Astrocyte (in vitro differentiated cells and primary cell): Measurements from ENCODE around the gene CGA. TPM values are rescaled to one million over a fixed set of nuclear protein-coding genes. Genes with fewer than 3 reads are reported as not detected.

ENCODE experiments used
- DNase-seq: peaks from one replicate; pipeline ENCODE4 v3.0.0-alpha.2; 2010; ENCODE audit warnings: low read depth
- FAIRE-seq: peaks from 2 replicates; lab custom pipeline; 2011; peaks lifted over from hg19 to GRCh38; lab: Jason Lieb, UNC
- H2AFZ ChIP-seq: 2 replicates; pipeline ENCODE4 v1.6.0; 2012; ENCODE audit warnings: low read depth, low read length, inconsistent platforms
- H3K27ac ChIP-seq: 2 replicates; pipeline ENCODE4 v1.5.1; 2011; ENCODE audit warnings: low read depth, low read length, inconsistent platforms
- H3K27me3 ChIP-seq: 2 replicates; pipeline ENCODE4 v1.6.0; 2011; ENCODE audit warnings: low read length, inconsistent platforms; ENCODE audit not compliant: insufficient read depth
- H3K36me3 ChIP-seq: 2 replicates; pipeline ENCODE4 v1.5.1; 2011; ENCODE audit warnings: low read length, inconsistent platforms; ENCODE audit not compliant: insufficient read depth
- H3K4me1 ChIP-seq: 2 replicates; pipeline ENCODE4 v1.5.1; 2011; ENCODE audit warnings: low read length, inconsistent platforms; ENCODE audit not compliant: insufficient read depth
- H3K4me2 ChIP-seq: 2 replicates; pipeline ENCODE4 v1.6.0; 2012; ENCODE audit warnings: low read length, inconsistent platforms
- H3K4me3 ChIP-seq: 2 replicates; pipeline ENCODE4 v1.5.1; 2011; ENCODE audit warnings: low read depth, mild to moderate bottlenecking, low read length, inconsistent platforms; ENCODE audit not compliant: insufficient read depth
- H3K79me2 ChIP-seq: 2 replicates; pipeline ENCODE4 v1.6.0; 2012; ENCODE audit warnings: mild to moderate bottlenecking, low read length, inconsistent platforms; ENCODE audit not compliant: insufficient read depth
- H3K9ac ChIP-seq: 2 replicates; pipeline ENCODE4 v1.6.0; 2012; ENCODE audit warnings: mild to moderate bottlenecking, low read length, inconsistent platforms
- H3K9me3 ChIP-seq: 2 replicates; pipeline ENCODE4 v1.5.1; 2012; ENCODE audit warnings: low read depth, mild to moderate bottlenecking, low read length, inconsistent platforms; ENCODE audit not compliant: insufficient read depth
- H4K20me1 ChIP-seq: 2 replicates; pipeline ENCODE4 v1.6.0; 2012; ENCODE audit warnings: low read length, inconsistent platforms; ENCODE audit not compliant: insufficient read depth
- H3K27ac Mint-ChIP-seq: one replicate; pipeline ENCODE4 v1.8.0; 2021; ENCODE audit warnings: mild to moderate bottlenecking, mixed read lengths; ENCODE audit not compliant: unreplicated experiment
- H3K27me3 Mint-ChIP-seq: one replicate; pipeline ENCODE4 v1.8.0; 2021; ENCODE audit warnings: low read depth, mixed read lengths; ENCODE audit not compliant: unreplicated experiment
- H3K36me3 Mint-ChIP-seq: one replicate; pipeline ENCODE4 v1.8.0; 2021; ENCODE audit warnings: low read depth, mixed read lengths; ENCODE audit not compliant: unreplicated experiment
- H3K4me1 Mint-ChIP-seq: one replicate; pipeline ENCODE4 v1.8.0; 2021; ENCODE audit warnings: low read depth, mixed read lengths; ENCODE audit not compliant: unreplicated experiment
- H3K4me3 Mint-ChIP-seq: one replicate; pipeline ENCODE4 v1.8.0; 2021; ENCODE audit warnings: mild to moderate bottlenecking, moderate library complexity, mixed read lengths; ENCODE audit not compliant: unreplicated experiment
- H3K9me3 Mint-ChIP-seq: one replicate; pipeline ENCODE4 v1.8.0; 2021; ENCODE audit warnings: mild to moderate bottlenecking, mixed read lengths; ENCODE audit not compliant: unreplicated experiment
- CTCF ChIP-seq: IDR thresholded peaks from 2 replicates; pipeline ENCODE4 v1.5.1; 2011; ENCODE audit warnings: low read depth, mild to moderate bottlenecking, inconsistent platforms, low read length, moderate library complexity; ENCODE audit not compliant: insufficient read depth
- EZH2 ChIP-seq: IDR thresholded peaks from 2 replicates; pipeline ENCODE4 v1.6.1; 2012; ENCODE audit warnings: mild to moderate bottlenecking, low read length, inconsistent platforms; ENCODE audit not compliant: insufficient read depth
- total RNA-seq: library from RNA; stranded (reverse); gene quantifications from 2 replicates; pipeline ENCODE4 v1.2.1, GENCODE V29; 2021

The CGA gene
- total RNA-seq, 1 donor from 2014 or later: 2.0 TPM

- H3K4me1 Mint-ChIP-seq: peaks cover 19% of the 10 kb centered on the region
- peak overlapping the region; percentile 4 for H3K27ac Mint-ChIP-seq
- Histone ChIP-seq H3K27me3 (no peaks in the 10 kb centered on the region), H3K4me2 (peak overlapping the region; percentile 71), H3K36me3 (no peaks in the 10 kb centered on the region), H2AFZ (no peak overlapping the region), H3K4me1 (peaks cover 16% of the 10 kb centered on the region), H3K79me2 (no peaks in the 10 kb centered on the region), H4K20me1 (no peaks in the 10 kb centered on the region), H3K9me3 (no peaks in the 10 kb centered on the region), H3K9ac (peak overlapping the region; percentile 12), H3K27ac (peak overlapping the region; percentile 48), H3K4me3 (no peak overlapping the region)
- no peaks in the 10 kb centered on the region for H3K36me3 Mint-ChIP-seq
- H3K4me3 Mint-ChIP-seq: no peak overlapping the region
- no peaks in the 10 kb centered on the region for H3K27me3 Mint-ChIP-seq
- FAIRE-seq (peak; percentile 23), DNase-seq (peak; percentile 74)
- TF ChIP-seq EZH2 (no peak), CTCF (no peak)
- H3K9me3 Mint-ChIP-seq: no peaks in the 10 kb centered on the region
These were observed 1.3 kb downstream of the CGA start for GRCh38 chr6:87093651-87094050.

- H3K36me3 Mint-ChIP-seq: no peaks in the 10 kb centered on the region
- Histone ChIP-seq H3K79me2 (no peaks in the 10 kb centered on the region), H3K9me3 (no peaks in the 10 kb centered on the region), H2AFZ (no peak overlapping the region), H3K4me3 (no peak overlapping the region), H3K27me3 (no peaks in the 10 kb centered on the region), H4K20me1 (no peaks in the 10 kb centered on the region), H3K36me3 (no peaks in the 10 kb centered on the region), H3K4me1 (peaks cover 16% of the 10 kb centered on the region), H3K4me2 (peak overlapping the region; percentile 71), H3K27ac (peak overlapping the region; percentile 48), H3K9ac (peak overlapping the region; percentile 12)
- H3K4me3 Mint-ChIP-seq: no peak overlapping the region
- no peak for TF ChIP-seq EZH2
- peak; percentile 23 for DNase-seq
- no peak overlapping the region for H3K27ac Mint-ChIP-seq
- H3K4me1 Mint-ChIP-seq: peaks cover 19% of the 10 kb centered on the region
- peak; percentile 23 for FAIRE-seq
- H3K27me3 Mint-ChIP-seq: no peaks in the 10 kb centered on the region
- no peaks in the 10 kb centered on the region for H3K9me3 Mint-ChIP-seq
These were observed 1.7 kb downstream of the CGA start for GRCh38 chr6:87093199-87093598.

GRCh38 chr6:87092435-87092834, 2.5 kb downstream of the CGA start:
- Mint-ChIP-seq H3K9me3 (no peaks in the 10 kb centered on the region), H3K27ac (peak overlapping the region; percentile 3), H3K4me1 (peaks cover 19% of the 10 kb centered on the region), H3K36me3 (no peaks in the 10 kb centered on the region), H3K4me3 (no peak overlapping the region), H3K27me3 (no peaks in the 10 kb centered on the region)
- Histone ChIP-seq H3K4me1 (peaks cover 16% of the 10 kb centered on the region), H2AFZ (no peak overlapping the region), H3K9me3 (no peaks in the 10 kb centered on the region), H3K79me2 (no peaks in the 10 kb centered on the region), H3K4me3 (no peak overlapping the region), H3K27me3 (no peaks in the 10 kb centered on the region), H3K9ac (no peak overlapping the region), H3K36me3 (no peaks in the 10 kb centered on the region), H4K20me1 (no peaks in the 10 kb centered on the region), H3K4me2 (no peak overlapping the region), H3K27ac (no peak overlapping the region)
- TF ChIP-seq CTCF (no peak), EZH2 (no peak)
- FAIRE-seq (no peak), DNase-seq (no peak)
